ENCODE results near the gene UBE2C. TPM values are rescaled to one million over a fixed set of nuclear protein-coding genes. Genes with fewer than 3 reads are reported as not detected.

The UBE2C gene
- total and polyA plus RNA-seq, 2 of the 8 experiments (the other 6 are each of a cell fraction or from before 2014, with no cell fraction given) = 243 to 326 TPM

DNA sequence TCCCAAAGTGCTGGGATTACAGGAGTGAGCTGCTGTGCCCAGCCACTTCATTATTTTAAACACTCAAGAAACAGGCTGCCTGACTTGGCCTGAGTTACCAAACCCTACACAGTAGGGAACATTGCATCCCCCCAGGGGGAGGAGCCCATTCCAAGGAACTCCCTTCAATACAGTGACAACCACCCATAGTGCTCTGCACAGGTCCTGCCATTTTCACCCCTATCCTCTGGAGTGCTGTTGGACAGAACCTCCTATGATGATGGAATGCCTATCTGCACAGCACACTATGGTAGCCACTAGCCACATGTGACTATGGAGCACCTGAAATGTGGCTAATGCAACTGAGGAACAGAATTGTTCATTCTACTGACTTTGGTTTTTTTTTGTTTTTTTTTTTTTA lies 33.0 kb downstream of the UBE2C start (continued):
- TF ChIP-seq FOSL1 (IDR thresholded peaks at IDR 0.05; ENCODE audit: insufficient read depth, low read depth, low read length) (no peak), TEAD4 (IDR thresholded peaks at IDR 0.05; ENCODE audit: low read depth, low read length) (no peak)

Measured in H1 (cell line).